Smooth muscle cell (in vitro differentiated cells): ENCODE data around the gene BRSK2. TPM values are rescaled to one million over a fixed set of nuclear protein-coding genes. Genes with fewer than 3 reads are reported as not detected.

Experiments
- DNase-seq: peaks from one replicate; lab custom pipeline; 2025; ENCODE audit not compliant: unreplicated experiment; lab: John Stamatoyannopoulos, UW
- H2AFZ ChIP-seq: fragments of 200-600 bp; sonication (generic); 2 replicates; pipeline ENCODE4 v1.6.0; 2016; ENCODE audit warnings: antibody characterized with exemption, low read depth, mild to moderate bottlenecking
- H3F3A ChIP-seq: fragments of 200-600 bp; sonication (generic); 2 replicates; pipeline ENCODE4 v1.6.0; 2017; ENCODE audit warnings: antibody characterized with exemption, low read depth
- H3K27ac ChIP-seq: fragments of 200-600 bp; sonication (generic); 2 replicates; pipeline ENCODE4 v1.5.1; 2016; ENCODE audit warnings: low read depth, mild to moderate bottlenecking
- H3K27me3 ChIP-seq: fragments of 200-600 bp; sonication (generic); 2 replicates; pipeline ENCODE4 v1.6.1; 2016; ENCODE audit warnings: low read depth, mild to moderate bottlenecking
- H3K36me3 ChIP-seq: fragments of 200-600 bp; sonication (generic); 2 replicates; pipeline ENCODE4 v1.5.1; 2016; ENCODE audit warnings: low read depth
- H3K4me1 ChIP-seq: fragments of 200-600 bp; sonication (generic); 2 replicates; pipeline ENCODE4 v1.5.1; 2016; ENCODE audit warnings: low read depth
- H3K4me2 ChIP-seq: fragments of 200-600 bp; sonication (generic); 2 replicates; pipeline ENCODE4 v1.6.0; 2016; ENCODE audit warnings: mild to moderate bottlenecking
- H3K4me3 ChIP-seq: fragments of 200-600 bp; sonication (generic); 2 replicates; pipeline ENCODE4 v1.5.1; 2016; ENCODE audit warnings: mild to moderate bottlenecking
- H3K79me2 ChIP-seq: fragments of 200-600 bp; sonication (generic); 2 replicates; pipeline ENCODE4 v1.6.0; 2016; ENCODE audit warnings: low read depth, mild to moderate bottlenecking
- H3K9ac ChIP-seq: fragments of 200-600 bp; sonication (generic); 2 replicates; pipeline ENCODE4 v1.6.0; 2016; ENCODE audit warnings: low read depth
- H3K9me3 ChIP-seq: fragments of 200-600 bp; sonication (generic); replicated peaks from 2 replicates; pipeline ENCODE4 v1.5.1; 2016; ENCODE audit warnings: low read depth
- H4K20me1 ChIP-seq: fragments of 200-600 bp; sonication (generic); 2 replicates; pipeline ENCODE4 v1.6.0; 2016; ENCODE audit warnings: low read depth
- WGBS: methylation state at CpG from one replicate; pipeline ENCODE4 v1.1.7; 2016; ENCODE audit warnings: low lambda C conversion rate; 5-methylcytosine and 5-hydroxymethylcytosine counted together
- polyA plus RNA-seq: library from polyadenylated mRNA; unstranded; fragments of >200 nt; fragmentation: Nextera tagmentation; extraction: Ambion mirVana; gene quantifications from 2 replicates; pipeline ENCODE4 v1.2.1, GENCODE V29; 2016
- total RNA-seq: library from RNA; depleted of rRNA; stranded (reverse); fragments of >200 nt; gene quantifications from 2 replicates; pipeline ENCODE4 v1.2.3, GENCODE V29; 2014
- TF ChIP-seq, protein P1 (sequence below): fragments of 200-600 bp; sonication (generic); IDR thresholded peaks from 2 replicates; pipeline ENCODE4 v1.5.1; 2017; ENCODE audit warnings: borderline replicate concordance, mild to moderate bottlenecking, antibody characterized with exemption; ENCODE audit not compliant: insufficient read depth, poor library complexity, severe bottlenecking

Gene BRSK2
- total and polyA plus RNA-seq, 2 experiments from 2014 or later: 1.5 to 5.2 TPM

- no peak for DNase-seq
- no peak overlapping the region for H3K9ac ChIP-seq
- 83% methylated on average over 7 of the region's 7 CpGs for WGBS
- H3K27me3 ChIP-seq: no peaks in the 10 kb centered on the region
- H3K9me3 ChIP-seq: no peaks in the 10 kb centered on the region
- no peak overlapping the region for H3K4me2 ChIP-seq
- H4K20me1 ChIP-seq: peaks cover 99% of the 10 kb centered on the region
- H3F3A ChIP-seq: no peaks in the 10 kb centered on the region
- H2AFZ ChIP-seq: no peak overlapping the region
- no peak overlapping the region for H3K27ac ChIP-seq
- H3K4me1 ChIP-seq: no peaks in the 10 kb centered on the region
- no peak overlapping the region for H3K4me3 ChIP-seq
- TF ChIP-seq, protein P1, sequence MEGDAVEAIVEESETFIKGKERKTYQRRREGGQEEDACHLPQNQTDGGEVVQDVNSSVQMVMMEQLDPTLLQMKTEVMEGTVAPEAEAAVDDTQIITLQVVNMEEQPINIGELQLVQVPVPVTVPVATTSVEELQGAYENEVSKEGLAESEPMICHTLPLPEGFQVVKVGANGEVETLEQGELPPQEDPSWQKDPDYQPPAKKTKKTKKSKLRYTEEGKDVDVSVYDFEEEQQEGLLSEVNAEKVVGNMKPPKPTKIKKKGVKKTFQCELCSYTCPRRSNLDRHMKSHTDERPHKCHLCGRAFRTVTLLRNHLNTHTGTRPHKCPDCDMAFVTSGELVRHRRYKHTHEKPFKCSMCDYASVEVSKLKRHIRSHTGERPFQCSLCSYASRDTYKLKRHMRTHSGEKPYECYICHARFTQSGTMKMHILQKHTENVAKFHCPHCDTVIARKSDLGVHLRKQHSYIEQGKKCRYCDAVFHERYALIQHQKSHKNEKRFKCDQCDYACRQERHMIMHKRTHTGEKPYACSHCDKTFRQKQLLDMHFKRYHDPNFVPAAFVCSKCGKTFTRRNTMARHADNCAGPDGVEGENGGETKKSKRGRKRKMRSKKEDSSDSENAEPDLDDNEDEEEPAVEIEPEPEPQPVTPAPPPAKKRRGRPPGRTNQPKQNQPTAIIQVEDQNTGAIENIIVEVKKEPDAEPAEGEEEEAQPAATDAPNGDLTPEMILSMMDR: no peak
- H3K79me2 ChIP-seq: peaks cover 38% of the 10 kb centered on the region
- H3K36me3 ChIP-seq: no peaks in the 10 kb centered on the region
Observed at GRCh38 chr11:1490651-1491050, 100.9 kb downstream of the BRSK2 start.

DNA sequence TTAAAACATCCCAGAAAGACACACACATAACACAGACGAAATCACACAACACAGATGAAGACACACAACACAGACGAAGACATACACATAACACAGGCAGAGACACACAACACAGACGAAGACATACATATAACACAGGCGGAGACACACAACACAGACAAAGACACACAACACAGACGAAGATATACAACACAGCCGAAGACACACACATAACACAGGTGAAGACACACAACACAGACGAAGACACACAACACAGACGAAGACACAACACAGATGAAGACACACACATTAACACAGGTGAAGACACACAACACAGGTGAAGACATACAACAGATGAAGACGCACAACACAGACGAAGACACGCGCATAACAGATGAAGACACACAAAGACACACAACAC lies 101.6 kb downstream of the BRSK2 start:
- no peaks in the 10 kb centered on the region for H3K36me3 ChIP-seq
- no peak overlapping the region for H3K4me3 ChIP-seq
- H3K4me2 ChIP-seq: no peak overlapping the region
- H4K20me1 ChIP-seq: peaks cover 99% of the 10 kb centered on the region
- no peak overlapping the region for H3K27ac ChIP-seq
- no peaks in the 10 kb centered on the region for H3F3A ChIP-seq
- peaks cover 45% of the 10 kb centered on the region for H3K79me2 ChIP-seq
- H3K9ac ChIP-seq: no peak overlapping the region
- 91% methylated on average over 12 of the region's 12 CpGs for WGBS
- no peaks in the 10 kb centered on the region for H3K4me1 ChIP-seq
- no peaks in the 10 kb centered on the region for H3K9me3 ChIP-seq
- H3K27me3 ChIP-seq: no peaks in the 10 kb centered on the region
- TF ChIP-seq, protein P1: no peak
- no peak overlapping the region for H2AFZ ChIP-seq
- DNase-seq: no peak

DNA sequence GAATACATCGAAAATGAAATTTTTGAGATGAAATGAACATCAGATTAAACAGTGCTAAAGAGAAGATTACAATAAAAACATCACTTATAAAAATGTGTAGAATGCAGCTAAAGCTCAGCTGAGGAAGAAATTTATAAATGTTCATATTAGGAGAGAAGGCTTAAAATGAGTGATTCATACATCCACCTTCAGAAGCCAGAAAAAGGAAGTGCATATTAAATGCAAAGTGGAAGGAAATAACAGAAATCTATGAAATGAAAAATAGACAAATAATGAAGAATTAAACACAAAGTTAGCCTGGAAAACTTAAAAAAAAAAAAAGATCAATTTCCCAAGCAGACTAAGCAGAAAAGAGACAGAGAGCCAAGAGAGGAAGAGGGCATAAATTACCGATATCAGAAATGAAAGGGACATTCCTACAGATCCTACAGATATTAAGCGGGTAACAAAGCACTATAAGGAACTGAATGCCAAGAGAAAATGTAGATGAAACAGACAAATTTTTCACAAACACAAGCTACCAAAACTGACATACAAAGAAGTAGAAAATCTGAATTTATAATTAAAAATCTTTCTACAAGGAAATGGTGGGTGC lies 104.0 kb downstream of the BRSK2 start:
- WGBS: 81% methylated on average over 3 of the region's 3 CpGs

More for the DNA sequence above, 104.0 kb downstream of the BRSK2 start:
- H3K9me3 ChIP-seq: no peaks in the 10 kb centered on the region
- no peak overlapping the region for H3K4me2 ChIP-seq
- no peak overlapping the region for H3K27ac ChIP-seq
- H3K4me3 ChIP-seq: no peak overlapping the region
- TF ChIP-seq, protein P1: no peak
- H3K27me3 ChIP-seq: no peaks in the 10 kb centered on the region
- H3F3A ChIP-seq: no peaks in the 10 kb centered on the region
- no peak for DNase-seq
- H3K9ac ChIP-seq: no peak overlapping the region
- peaks cover 58% of the 10 kb centered on the region for H3K79me2 ChIP-seq
- H3K4me1 ChIP-seq: no peaks in the 10 kb centered on the region
- no peaks in the 10 kb centered on the region for H3K36me3 ChIP-seq
- H2AFZ ChIP-seq: no peak overlapping the region
- peaks cover 98% of the 10 kb centered on the region for H4K20me1 ChIP-seq
